B cell (primary cell): ENCODE data around the gene HEPN1.

Experiments
- CTCF ChIP-seq: fragments of 200-600 bp; IDR thresholded peaks from one replicate; pipeline ENCODE4 v1.8.0; 2022; ENCODE audit warnings: antibody characterized with exemption, mild to moderate bottlenecking
- EZH2 ChIP-seq: IDR thresholded peaks from 2 replicates; pipeline ENCODE4 v1.6.1; 2012; ENCODE audit warnings: borderline replicate concordance, low read depth, mild to moderate bottlenecking, moderate library complexity, low read length; ENCODE audit not compliant: insufficient read depth, poor library complexity, severe bottlenecking

GRCh38 chr11:124877910-124878758 lies 40.9 kb upstream of the HEPN1 start:
- TF ChIP-seq CTCF (no peak), EZH2 (no peak)
